Osteoblast (primary cell): Measurements from ENCODE around the gene ZNF679. TPM values are rescaled to one million over a fixed set of nuclear protein-coding genes. Genes with fewer than 3 reads are reported as not detected.

Experiments
- DNase-seq: peaks from one replicate; pipeline ENCODE4 v3.0.0; 2011; ENCODE audit warnings: low spot score, mixed read lengths; ENCODE audit not compliant: insufficient read length; ENCODE audit errors: missing footprints
- H2AFZ ChIP-seq: 2 replicates; pipeline ENCODE4 v1.6.0; 2011; ENCODE audit warnings: mild to moderate bottlenecking, low read length
- H3K27ac ChIP-seq: 2 replicates; pipeline ENCODE4 v1.5.1; 2011; ENCODE audit warnings: mild to moderate bottlenecking, low read depth, low read length, moderate library complexity
- H3K27me3 ChIP-seq: 2 replicates; pipeline ENCODE4 v1.6.0; 2012; ENCODE audit warnings: mild to moderate bottlenecking, control low read depth, inconsistent platforms, low read length, moderate library complexity; ENCODE audit not compliant: insufficient read depth
- H3K36me3 ChIP-seq: 2 replicates; pipeline ENCODE4 v1.5.1; 2011; ENCODE audit warnings: mild to moderate bottlenecking, low read length, control low read depth, moderate library complexity; ENCODE audit not compliant: insufficient read depth
- H3K4me1 ChIP-seq: 2 replicates; pipeline ENCODE4 v1.5.1; 2011; ENCODE audit warnings: mild to moderate bottlenecking, low read length, control low read depth, moderate library complexity; ENCODE audit not compliant: insufficient read depth
- H3K4me2 ChIP-seq: 2 replicates; pipeline ENCODE4 v1.6.0; 2011; ENCODE audit warnings: mild to moderate bottlenecking, low read length; ENCODE audit not compliant: insufficient read depth
- H3K4me3 ChIP-seq: fragments of 200-600 bp; sonication (generic); 3 replicates; pipeline ENCODE4 v1.5.1; 2012; ENCODE audit warnings: mild to moderate bottlenecking, low read length, inconsistent platforms; ENCODE audit not compliant: insufficient read depth
- H3K79me2 ChIP-seq: 2 replicates; pipeline ENCODE4 v1.6.0; 2012; ENCODE audit warnings: mild to moderate bottlenecking, low read length, control low read depth, inconsistent platforms; ENCODE audit not compliant: insufficient read depth
- H3K9me3 ChIP-seq: 2 replicates; pipeline ENCODE4 v1.5.1; 2011; ENCODE audit warnings: low read depth, low read length, control low read depth
- H4K20me1 ChIP-seq: 2 replicates; pipeline ENCODE4 v1.6.0; 2012; ENCODE audit warnings: mild to moderate bottlenecking, low read length, control low read depth; ENCODE audit not compliant: insufficient read depth
- total RNA-seq: library from RNA; depleted of rRNA; stranded (reverse); fragments of >200 nt; gene quantifications from 2 replicates; pipeline ENCODE4 v1.2.3, GENCODE V29; 2012
- TF ChIP-seq, protein P1 (sequence below): IDR thresholded peaks from 2 replicates; pipeline ENCODE4 v1.5.1; 2011; ENCODE audit warnings: mild to moderate bottlenecking, low read depth, low read length, moderate library complexity; ENCODE audit errors: extremely low read depth

ZNF679 gene
- total RNA-seq, 1 donor, result not detected

DNA sequence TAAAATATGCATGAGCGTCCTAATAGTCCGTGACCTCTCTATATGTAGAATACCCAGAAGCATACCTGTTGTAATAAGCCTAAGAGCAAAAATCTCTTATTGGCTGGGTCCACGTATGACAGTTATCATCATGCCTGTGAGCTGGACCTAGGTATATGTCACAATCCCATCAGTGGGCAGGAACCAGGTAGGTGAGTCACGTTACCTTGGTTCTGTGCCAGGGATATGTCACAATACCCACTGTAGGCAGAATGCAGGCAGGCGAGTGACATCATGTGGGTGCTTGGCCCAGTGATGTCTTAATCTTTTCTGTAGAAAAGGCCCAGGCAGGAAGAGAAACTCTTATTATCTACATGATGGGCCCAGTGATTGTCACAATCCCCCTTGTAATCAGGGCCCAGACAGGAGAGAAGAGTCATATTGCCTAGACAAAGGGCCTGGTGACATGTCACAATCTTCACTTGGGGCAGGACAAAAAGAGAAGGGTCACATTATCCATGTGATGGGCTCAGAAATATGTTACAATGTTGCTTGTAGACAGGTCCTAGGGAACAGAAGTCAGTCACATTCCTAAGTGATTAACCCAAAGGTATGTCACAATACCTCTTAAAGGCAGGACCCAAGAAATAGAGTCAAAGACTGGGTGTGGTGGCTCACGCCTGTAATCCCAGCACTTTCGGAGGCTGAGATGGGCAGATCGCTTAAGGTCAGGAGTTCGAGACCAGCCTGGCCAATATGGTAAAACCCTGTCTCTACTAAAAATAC is 72.5 kb downstream of the ZNF679 start:
- H3K27ac ChIP-seq, result no peak overlapping the region
- H3K9me3 ChIP-seq, result no peaks in the 10 kb centered on the region
- H3K36me3 ChIP-seq, result no peaks in the 10 kb centered on the region
- H4K20me1 ChIP-seq, result no peaks in the 10 kb centered on the region
- no peaks in the 10 kb centered on the region for H3K79me2 ChIP-seq
- no peaks in the 10 kb centered on the region for H3K27me3 ChIP-seq
- no peak overlapping the region for H3K4me3 ChIP-seq
- H3K4me1 ChIP-seq, result no peaks in the 10 kb centered on the region
- H2AFZ ChIP-seq, result no peak overlapping the region
- TF ChIP-seq, protein P1, sequence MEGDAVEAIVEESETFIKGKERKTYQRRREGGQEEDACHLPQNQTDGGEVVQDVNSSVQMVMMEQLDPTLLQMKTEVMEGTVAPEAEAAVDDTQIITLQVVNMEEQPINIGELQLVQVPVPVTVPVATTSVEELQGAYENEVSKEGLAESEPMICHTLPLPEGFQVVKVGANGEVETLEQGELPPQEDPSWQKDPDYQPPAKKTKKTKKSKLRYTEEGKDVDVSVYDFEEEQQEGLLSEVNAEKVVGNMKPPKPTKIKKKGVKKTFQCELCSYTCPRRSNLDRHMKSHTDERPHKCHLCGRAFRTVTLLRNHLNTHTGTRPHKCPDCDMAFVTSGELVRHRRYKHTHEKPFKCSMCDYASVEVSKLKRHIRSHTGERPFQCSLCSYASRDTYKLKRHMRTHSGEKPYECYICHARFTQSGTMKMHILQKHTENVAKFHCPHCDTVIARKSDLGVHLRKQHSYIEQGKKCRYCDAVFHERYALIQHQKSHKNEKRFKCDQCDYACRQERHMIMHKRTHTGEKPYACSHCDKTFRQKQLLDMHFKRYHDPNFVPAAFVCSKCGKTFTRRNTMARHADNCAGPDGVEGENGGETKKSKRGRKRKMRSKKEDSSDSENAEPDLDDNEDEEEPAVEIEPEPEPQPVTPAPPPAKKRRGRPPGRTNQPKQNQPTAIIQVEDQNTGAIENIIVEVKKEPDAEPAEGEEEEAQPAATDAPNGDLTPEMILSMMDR, result no peak
- H3K4me2 ChIP-seq, result no peak overlapping the region
- DNase-seq, result no peak

DNA sequence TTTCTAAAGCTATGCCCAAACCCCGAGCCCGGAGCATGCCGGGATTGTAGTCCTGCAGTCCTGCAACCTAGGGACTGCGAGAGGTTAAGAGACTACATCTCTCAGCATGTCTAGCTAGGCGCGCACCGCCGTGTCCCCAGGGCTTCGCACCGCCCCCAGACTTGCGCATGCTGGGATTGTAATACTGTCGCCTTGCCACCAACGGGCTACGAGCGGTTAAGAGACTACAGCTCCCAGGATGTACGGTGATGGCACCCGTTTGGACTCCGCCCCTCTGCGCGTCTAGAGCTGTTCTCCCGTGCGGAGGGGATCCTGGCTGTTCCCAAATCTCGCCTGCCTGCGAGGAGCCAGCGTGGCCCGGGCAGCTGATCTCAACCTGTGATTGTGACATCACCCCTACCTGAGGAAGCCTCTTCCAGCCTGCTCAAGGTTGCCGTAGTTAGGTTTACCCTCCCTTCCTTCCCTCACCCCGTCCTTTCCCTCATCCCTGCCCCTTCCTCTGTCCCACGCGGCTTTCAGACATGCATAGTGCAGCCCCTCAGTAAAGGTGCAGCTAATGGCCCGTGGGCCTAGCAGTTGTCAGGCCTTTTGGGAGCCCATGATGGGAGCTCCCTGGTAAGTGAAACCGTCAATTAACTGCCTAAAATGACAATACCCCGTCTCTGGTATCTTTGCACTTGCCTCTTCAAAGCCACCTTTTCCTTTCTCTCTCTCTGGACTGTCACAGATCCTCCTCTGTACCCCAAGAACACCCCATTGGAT is 79.2 kb downstream of the ZNF679 start:
- Histone ChIP-seq H3K4me1 (peaks cover 8% of the 10 kb centered on the region), H3K27me3 (no peaks in the 10 kb centered on the region), H3K27ac (peak overlapping the region; percentile 73), H3K79me2 (no peaks in the 10 kb centered on the region), H3K4me3 (peak overlapping the region; percentile 81), H3K4me2 (peak overlapping the region; percentile 92), H3K9me3 (no peaks in the 10 kb centered on the region), H2AFZ (peak overlapping the region; percentile 98), H3K36me3 (no peaks in the 10 kb centered on the region), H4K20me1 (no peaks in the 10 kb centered on the region)
- TF ChIP-seq, protein P1, result no peak
- peak; percentile 87 for DNase-seq

DNA sequence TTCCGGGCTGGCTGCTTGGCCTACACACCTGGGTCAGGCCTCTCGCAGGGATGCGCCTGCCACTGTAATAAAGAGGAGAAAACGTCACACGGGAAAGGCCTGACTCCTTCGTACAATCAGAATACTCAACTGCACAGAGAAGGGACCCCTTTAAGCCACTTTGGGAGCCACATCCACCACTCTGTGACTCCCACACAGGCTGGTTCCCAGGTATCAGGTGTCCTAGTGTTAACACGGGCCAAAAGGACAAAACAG is 79.7 kb downstream of the ZNF679 start:
- peaks cover 8% of the 10 kb centered on the region for H3K4me1 ChIP-seq
- no peaks in the 10 kb centered on the region for H3K79me2 ChIP-seq
- H3K9me3 ChIP-seq, result no peaks in the 10 kb centered on the region
- H3K36me3 ChIP-seq, result no peaks in the 10 kb centered on the region
- TF ChIP-seq, protein P1, result no peak
- peak overlapping the region; percentile 81 for H3K4me3 ChIP-seq
- peak overlapping the region; percentile 92 for H3K4me2 ChIP-seq
- no peaks in the 10 kb centered on the region for H4K20me1 ChIP-seq
- peak overlapping the region; percentile 98 for H2AFZ ChIP-seq
- H3K27me3 ChIP-seq, result no peaks in the 10 kb centered on the region
- H3K27ac ChIP-seq, result peak overlapping the region; percentile 73
- no peak for DNase-seq

DNA sequence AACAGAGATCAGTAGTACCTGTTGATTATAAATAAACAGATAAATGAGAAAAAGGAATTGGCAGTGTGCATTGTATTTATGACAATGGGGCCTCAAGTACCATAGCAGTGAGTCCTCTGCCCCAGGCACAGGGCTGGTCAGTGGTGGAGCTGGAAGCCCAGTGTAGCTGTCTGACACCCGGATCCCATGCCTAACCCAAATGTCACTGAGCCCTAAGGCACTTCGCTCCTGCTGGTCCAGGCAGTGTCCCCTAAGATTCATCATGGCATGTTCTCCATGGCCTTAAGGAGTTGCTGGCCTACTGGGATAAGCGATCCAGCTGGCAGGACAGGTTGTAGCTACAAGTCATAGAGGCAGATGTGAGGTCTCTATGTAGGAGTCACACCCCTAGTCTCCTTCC is 82.2 kb downstream of the ZNF679 start:
- no peak for DNase-seq
- Histone ChIP-seq H2AFZ (no peak overlapping the region), H3K27ac (no peak overlapping the region), H3K4me1 (peaks cover 14% of the 10 kb centered on the region), H3K4me2 (no peak overlapping the region), H3K27me3 (no peaks in the 10 kb centered on the region), H3K36me3 (no peaks in the 10 kb centered on the region), H3K79me2 (peaks cover 16% of the 10 kb centered on the region), H3K4me3 (no peak overlapping the region), H3K9me3 (no peaks in the 10 kb centered on the region), H4K20me1 (no peaks in the 10 kb centered on the region)
- TF ChIP-seq, protein P1, result no peak
